HG02840 (cell line): ENCODE data around the gene SLIT1.

Experiments
- ATAC-seq: cut with Tn5 transposase; IDR thresholded peaks from one replicate; pipeline ENCODE4 v1.9.1; 2021; ENCODE audit warnings: mild to moderate bottlenecking, moderate library complexity, moderate number of reproducible peaks; ENCODE audit not compliant: unreplicated experiment, low FRiP score

The SLIT1 gene

DNA sequence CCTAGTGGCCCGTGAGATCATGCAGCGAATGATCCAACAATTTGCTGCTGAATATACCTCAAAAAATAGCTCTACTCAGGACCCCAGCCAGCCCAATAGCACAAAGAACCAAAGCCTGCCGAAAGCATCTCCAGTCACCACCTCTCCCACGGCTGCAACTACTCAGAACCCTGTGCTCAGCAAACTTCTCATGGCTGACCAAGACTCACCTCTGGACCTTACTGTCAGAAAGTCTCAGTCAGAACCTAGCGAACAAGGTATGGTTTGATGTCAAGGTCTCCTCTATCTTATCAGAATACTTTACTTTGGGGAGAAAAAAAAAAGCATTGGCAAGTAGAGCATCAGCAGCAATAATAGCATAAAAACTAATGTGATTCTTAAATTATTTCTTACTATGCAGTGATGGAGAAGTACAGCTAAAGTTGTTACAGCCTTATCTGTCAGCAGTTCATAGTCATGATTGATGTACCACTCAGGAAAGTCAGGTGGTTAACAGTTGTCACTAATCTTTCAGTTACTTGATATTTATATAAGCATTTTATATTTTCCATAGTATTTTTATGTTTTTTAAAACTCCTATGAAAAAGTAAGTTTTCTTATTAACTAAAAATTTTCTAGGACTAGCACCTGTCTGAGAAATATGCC, 236.6 kb downstream of the SLIT1 start:
- no peak for ATAC-seq
